Measurements from ENCODE around the gene RABEPK. TPM values are rescaled to one million over a fixed set of nuclear protein-coding genes. Genes with fewer than 3 reads are reported as not detected.
"Not testable (repeated sequence)": the region's sequence is repeated elsewhere in the genome, so short reads cannot be mapped to it uniquely, and the experiment has no call there.

The RABEPK gene
- total RNA-seq, 4 donors from 2014 or later = 11.0 to 17.3 (median 15.4) TPM

- no peaks in the 10 kb centered on the region for H3K36me3 ChIP-seq
- H3K9me3 ChIP-seq = no peaks in the 10 kb centered on the region
- no peak overlapping the region for H3K27ac ChIP-seq
- H3K27me3 ChIP-seq = no peaks in the 10 kb centered on the region
- no peak for DNase-seq
- intact Hi-C loops (cut with DNase I) = no loop called here
- TF ChIP-seq POLR2A (IDR thresholded peaks at IDR 0.05) = no peak
- no peak for TF ChIP-seq CTCF (IDR thresholded peaks at IDR 0.05)
- 92 to 96% methylated on average over 6 of the region's 6 CpGs for WGBS, 2 donors
- no peak overlapping the region for H3K4me3 ChIP-seq (replicated peaks in 1 of 3)
- H3K4me1 ChIP-seq = no peaks in the 10 kb centered on the region
Measured at GRCh38 chr9:125227761-125228160, 27.4 kb downstream of the RABEPK start.

DNA sequence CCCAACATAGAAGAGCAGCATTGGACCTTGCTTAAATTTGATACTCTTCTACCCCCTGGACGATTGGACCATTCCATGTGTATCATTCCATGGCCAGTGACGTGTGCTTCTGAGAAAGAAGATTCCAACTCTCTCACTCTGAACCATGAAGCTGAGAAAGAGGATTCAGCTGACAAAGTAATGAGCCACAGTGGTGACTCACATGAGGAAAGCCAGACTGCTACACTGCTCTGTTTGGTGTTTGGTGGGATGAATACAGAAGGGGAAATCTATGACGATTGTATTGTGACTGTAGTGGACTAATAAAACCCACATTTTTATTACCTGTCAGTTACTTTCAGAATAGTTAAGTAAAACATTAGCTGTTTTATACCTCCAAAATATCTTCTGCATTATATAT, 33.3 kb downstream of the RABEPK start:
- DNase-seq = no peak
- Histone ChIP-seq H3K27me3 (no peaks in the 10 kb centered on the region), H3K4me1 (peaks cover 30 to 41% of the 10 kb centered on the region in 2 donors), H3K9me3 (no peaks in the 10 kb centered on the region), H3K36me3 (peaks cover 31 to 38% of the 10 kb centered on the region in 2 donors), H3K4me3 (replicated peaks in 1 of 3) (no peak overlapping the region), H3K27ac (no peak overlapping the region)
- WGBS, 2 donors = 72 to 74% methylated on average over 3 of the region's 3 CpGs
- TF ChIP-seq CTCF (IDR thresholded peaks at IDR 0.05) (no peak), POLR2A (IDR thresholded peaks at IDR 0.05) (no peak)
- intact Hi-C loops (cut with DNase I) = no loop called here

DNA sequence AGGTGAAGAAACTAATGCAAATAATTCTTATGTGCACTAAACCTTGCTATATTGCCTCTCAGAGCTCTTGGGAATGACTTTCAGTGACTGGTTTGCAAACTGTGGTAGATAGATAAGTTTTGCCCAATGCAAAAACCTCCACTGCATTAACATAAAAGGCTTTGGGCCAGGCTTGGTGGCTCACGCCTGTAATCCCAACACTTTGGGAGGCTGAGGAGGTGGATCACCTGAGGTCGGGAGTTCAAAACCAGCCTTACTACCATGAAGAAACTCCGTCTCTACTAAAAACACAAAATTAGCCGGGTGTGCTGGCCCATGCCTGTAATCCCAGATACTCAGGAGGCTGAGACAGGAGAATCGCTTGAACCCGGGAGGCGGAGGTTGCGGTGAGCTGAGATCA, 33.8 kb downstream of the RABEPK start:
- Histone ChIP-seq H3K4me1 (peaks cover 30 to 45% of the 10 kb centered on the region in 2 donors), H3K36me3 (peaks cover 35 to 42% of the 10 kb centered on the region in 2 donors)
- DNase-seq; H3K27me3 ChIP-seq; H3K4me3 ChIP-seq (replicated peaks in 1 of 3); H3K9me3 ChIP-seq; H3K27ac ChIP-seq; intact Hi-C loops (cut with DNase I): not testable (repeated sequence)
- 92 to 93% methylated on average over 8 of the region's 8 CpGs for WGBS, 2 donors

DNA sequence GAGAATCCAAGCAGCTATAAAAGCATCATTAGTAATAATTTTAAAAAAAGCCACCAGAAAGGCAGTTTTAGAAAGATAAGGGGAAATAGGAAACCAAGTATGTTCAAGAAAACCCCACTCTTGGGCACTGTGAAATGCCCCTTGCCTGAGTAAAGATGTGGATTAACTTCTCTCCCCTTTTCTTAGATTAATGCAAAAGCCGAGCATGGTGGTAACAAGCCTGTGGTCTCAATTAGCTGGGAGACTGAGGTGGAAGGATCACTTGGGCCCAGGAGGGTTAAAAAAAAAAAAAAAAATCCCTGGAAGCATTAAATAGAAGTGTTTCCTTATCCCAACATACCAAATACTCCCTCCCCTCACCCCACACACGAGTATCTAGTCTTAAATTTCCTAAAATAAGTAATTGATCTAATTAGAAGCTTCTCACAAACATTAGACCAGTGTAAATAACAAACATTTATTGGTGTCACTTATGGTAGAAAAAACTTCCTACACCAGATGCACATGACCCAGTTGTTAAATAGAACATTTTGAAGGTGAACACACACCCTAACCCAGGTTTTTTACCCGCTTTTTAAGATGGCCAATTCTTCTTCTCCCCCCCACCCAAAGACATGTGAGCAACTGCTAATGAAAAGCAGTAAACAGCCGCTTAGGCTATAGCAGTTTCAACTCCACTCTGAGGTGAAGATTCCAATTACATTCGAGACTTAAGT, 35.6 kb downstream of the RABEPK start:
- intact Hi-C loops (cut with DNase I) = no loop called here
- no peak for TF ChIP-seq CTCF (IDR thresholded peaks at IDR 0.05)
- TF ChIP-seq POLR2A (IDR thresholded peaks at IDR 0.05) = no peak
- 50 to 52% methylated on average over 5 of the region's 5 CpGs for WGBS, 2 donors
- H3K36me3 ChIP-seq = peaks cover 42 to 51% of the 10 kb centered on the region in 2 donors
- peak overlapping the region in 1 of 3 donors; percentile 2 for H3K4me3 ChIP-seq (replicated peaks in 1 of 3)
- peak overlapping the region in 1 of 3 donors; percentile 29 for H3K27ac ChIP-seq
- H3K9me3 ChIP-seq = no peaks in the 10 kb centered on the region
- H3K4me1 ChIP-seq = peaks cover 34 to 50% of the 10 kb centered on the region in 2 donors
- no peak for DNase-seq
- no peaks in the 10 kb centered on the region for H3K27me3 ChIP-seq

GRCh38 chr9:125236520-125237159, 36.3 kb downstream of the RABEPK start:
- H3K27me3 ChIP-seq; DNase-seq; H3K9me3 ChIP-seq; intact Hi-C loops (cut with DNase I): not testable (repeated sequence)
- peaks cover 34 to 50% of the 10 kb centered on the region in 2 donors for H3K4me1 ChIP-seq
- H3K27ac ChIP-seq = peak overlapping the region in 1 of 3 donors; percentile 29
- H3K36me3 ChIP-seq = peaks cover 42 to 51% of the 10 kb centered on the region in 2 donors
- 58 to 71% methylated on average over 5 of the region's 5 CpGs for WGBS, 2 donors
- peak overlapping the region in 1 of 3 donors; percentile 2 for H3K4me3 ChIP-seq (replicated peaks in 1 of 3)
